ENCODE data around the gene CDH8.
"Not testable (repeated sequence)": the region's sequence is repeated elsewhere in the genome, so short reads cannot be mapped to it uniquely, and the experiment has no call there.

CDH8 gene

GRCh38 chr16:61929776-61930175, 106.5 kb downstream of the CDH8 start:
- DNase-seq: no peak

GRCh38 chr16:61926766-61927165, 109.5 kb downstream of the CDH8 start:
- DNase-seq: no peak

GRCh38 chr16:61923629-61924028, 112.6 kb downstream of the CDH8 start:
- DNase-seq: no peak

GRCh38 chr16:61921373-61921772, 114.9 kb downstream of the CDH8 start:
- DNase-seq: no peak

- DNase-seq: not testable (repeated sequence)
Measured at GRCh38 chr16:61917865-61918826, 118.1 kb downstream of the CDH8 start.

- DNase-seq: no peak
Measured at GRCh38 chr16:61915569-61915968, 120.7 kb downstream of the CDH8 start.

GRCh38 chr16:61909074-61909473, 127.2 kb downstream of the CDH8 start:
- no peak for DNase-seq

GRCh38 chr16:61908426-61908825, 127.8 kb downstream of the CDH8 start:
- no peak for DNase-seq

- DNase-seq: no peak
Measured at GRCh38 chr16:61901689-61902088, 134.5 kb downstream of the CDH8 start.

- DNase-seq: no peak
Measured at GRCh38 chr16:61900482-61900881, 135.8 kb downstream of the CDH8 start.

GRCh38 chr16:61897657-61898056, 138.6 kb downstream of the CDH8 start:
- DNase-seq: no peak

GRCh38 chr16:61892531-61892930, 143.7 kb downstream of the CDH8 start:
- no peak for DNase-seq

- no peak for DNase-seq
Measured at GRCh38 chr16:61891460-61891859, 144.8 kb downstream of the CDH8 start.

- DNase-seq: no peak
Measured at GRCh38 chr16:61890386-61890785, 145.9 kb downstream of the CDH8 start.

- DNase-seq: no peak
Measured at GRCh38 chr16:61887903-61888302, 148.3 kb downstream of the CDH8 start.

- no peak for DNase-seq
Measured at GRCh38 chr16:61885343-61885742, 150.9 kb downstream of the CDH8 start.

GRCh38 chr16:61879306-61879705, 156.9 kb downstream of the CDH8 start:
- no peak for DNase-seq

- no peak for DNase-seq
Measured at GRCh38 chr16:61877436-61877835, 158.8 kb downstream of the CDH8 start.

GRCh38 chr16:61872778-61873119, 163.5 kb downstream of the CDH8 start:
- DNase-seq: no peak

GRCh38 chr16:61871837-61872777, 164.1 kb downstream of the CDH8 start:
- no peak for DNase-seq

- no peak for DNase-seq
Measured at GRCh38 chr16:61862221-61863155, 173.8 kb downstream of the CDH8 start.

- no peak for DNase-seq
Measured at GRCh38 chr16:61858988-61859387, 177.2 kb downstream of the CDH8 start.

GRCh38 chr16:61842666-61843065, 193.6 kb downstream of the CDH8 start:
- DNase-seq: no peak

All from activated CD4-positive, alpha-beta T cell treated with anti-CD3 and anti-CD28 coated beads for 48 hours (primary cell).